ENCODE measurements around the gene LRIG1. TPM values are rescaled to one million over a fixed set of nuclear protein-coding genes. Genes with fewer than 3 reads are reported as not detected.

The LRIG1 gene
- total RNA-seq, 1 donor from 2014 or later = 104 TPM

GRCh38 chr3:66456711-66457173 is 44.1 kb downstream of the LRIG1 start:
- DNase-seq (peak; percentile 71), ATAC-seq (peak; percentile 75)
- intact Hi-C loops (cut with micrococcal nuclease) = no loop called here

- DNase-seq (no peak), ATAC-seq (no peak)
- intact Hi-C loops (cut with micrococcal nuclease) = no loop called here
These were observed 46.4 kb downstream of the LRIG1 start for GRCh38 chr3:66454464-66454859.

GRCh38 chr3:66453651-66454463 is 47.0 kb downstream of the LRIG1 start:
- intact Hi-C loops (cut with micrococcal nuclease) = no loop called here
- no peak for DNase-seq
- peak; percentile 21 for ATAC-seq

GRCh38 chr3:66452303-66453011 is 48.4 kb downstream of the LRIG1 start:
- intact Hi-C loops (cut with micrococcal nuclease) = no loop called here
- DNase-seq (peak; percentile 65), ATAC-seq (peak; percentile 22)

- no peak for ATAC-seq
These were observed 49.1 kb downstream of the LRIG1 start for GRCh38 chr3:66451766-66452165.

GRCh38 chr3:66450390-66451022 is 50.3 kb downstream of the LRIG1 start:
- intact Hi-C loops (cut with micrococcal nuclease) = loop anchor here (2.0 kb wide), 1 partner anchor 46 kb away; no protein-coding TSS in a partner anchor
- ATAC-seq (peak; percentile 59), DNase-seq (peak; percentile 69)

More at GRCh38 chr3:66451766-66452165, 49.1 kb downstream of the LRIG1 start:
- intact Hi-C loops (cut with micrococcal nuclease) = loop anchor here (2.0 kb wide), 1 partner anchor 45 kb away; no protein-coding TSS in a partner anchor
- DNase-seq = no peak

- DNase-seq (peak; percentile 71), ATAC-seq (peak; percentile 78)
- intact Hi-C loops (cut with micrococcal nuclease) = no loop called here
These were observed 51.3 kb downstream of the LRIG1 start for GRCh38 chr3:66449411-66449974.

GRCh38 chr3:66444146-66444644 is 56.6 kb downstream of the LRIG1 start:
- DNase-seq = no peak
- ATAC-seq = no peak
- intact Hi-C loops (cut with micrococcal nuclease) = no loop called here

GRCh38 chr3:66443118-66443803 is 57.6 kb downstream of the LRIG1 start:
- ATAC-seq (no peak), DNase-seq (no peak)
- intact Hi-C loops (cut with micrococcal nuclease) = no loop called here

- peak; percentile 89 for ATAC-seq
- DNase-seq = peak; percentile 80
- intact Hi-C loops (cut with micrococcal nuclease) = no loop called here
These were observed 58.3 kb downstream of the LRIG1 start for GRCh38 chr3:66442254-66443117.

- ATAC-seq (no peak), DNase-seq (no peak)
- intact Hi-C loops (cut with micrococcal nuclease) = no loop called here
These were observed 59.1 kb downstream of the LRIG1 start for GRCh38 chr3:66441692-66442091.

GRCh38 chr3:66441129-66441528 is 59.7 kb downstream of the LRIG1 start:
- no peak for DNase-seq
- no peak for ATAC-seq
- intact Hi-C loops (cut with micrococcal nuclease) = no loop called here

GRCh38 chr3:66439666-66440344 is 61.0 kb downstream of the LRIG1 start:
- ATAC-seq (no peak), DNase-seq (no peak)
- intact Hi-C loops (cut with micrococcal nuclease) = no loop called here

- DNase-seq = no peak
- no peak for ATAC-seq
- intact Hi-C loops (cut with micrococcal nuclease) = no loop called here
These were observed 62.8 kb downstream of the LRIG1 start for GRCh38 chr3:66438046-66438445.

- no peak for DNase-seq
- intact Hi-C loops (cut with micrococcal nuclease) = no loop called here
These were observed 63.4 kb downstream of the LRIG1 start for GRCh38 chr3:66437341-66437929.

GRCh38 chr3:66435989-66436388 is 64.8 kb downstream of the LRIG1 start:
- peak; percentile 50 for ATAC-seq
- DNase-seq = peak; percentile 49

More at GRCh38 chr3:66437341-66437929, 63.4 kb downstream of the LRIG1 start:
- no peak for ATAC-seq

GRCh38 chr3:66434726-66435125 is 66.1 kb downstream of the LRIG1 start:
- DNase-seq (no peak), ATAC-seq (no peak)
- intact Hi-C loops (cut with micrococcal nuclease) = no loop called here

More at GRCh38 chr3:66435989-66436388, 64.8 kb downstream of the LRIG1 start:
- intact Hi-C loops (cut with micrococcal nuclease) = no loop called here
